ENCODE results near the gene ESF1.

GRCh38 chr20:13694420-13695150 lies 90.1 kb downstream of the ESF1 start:
- TF ChIP-seq, protein P1, sequence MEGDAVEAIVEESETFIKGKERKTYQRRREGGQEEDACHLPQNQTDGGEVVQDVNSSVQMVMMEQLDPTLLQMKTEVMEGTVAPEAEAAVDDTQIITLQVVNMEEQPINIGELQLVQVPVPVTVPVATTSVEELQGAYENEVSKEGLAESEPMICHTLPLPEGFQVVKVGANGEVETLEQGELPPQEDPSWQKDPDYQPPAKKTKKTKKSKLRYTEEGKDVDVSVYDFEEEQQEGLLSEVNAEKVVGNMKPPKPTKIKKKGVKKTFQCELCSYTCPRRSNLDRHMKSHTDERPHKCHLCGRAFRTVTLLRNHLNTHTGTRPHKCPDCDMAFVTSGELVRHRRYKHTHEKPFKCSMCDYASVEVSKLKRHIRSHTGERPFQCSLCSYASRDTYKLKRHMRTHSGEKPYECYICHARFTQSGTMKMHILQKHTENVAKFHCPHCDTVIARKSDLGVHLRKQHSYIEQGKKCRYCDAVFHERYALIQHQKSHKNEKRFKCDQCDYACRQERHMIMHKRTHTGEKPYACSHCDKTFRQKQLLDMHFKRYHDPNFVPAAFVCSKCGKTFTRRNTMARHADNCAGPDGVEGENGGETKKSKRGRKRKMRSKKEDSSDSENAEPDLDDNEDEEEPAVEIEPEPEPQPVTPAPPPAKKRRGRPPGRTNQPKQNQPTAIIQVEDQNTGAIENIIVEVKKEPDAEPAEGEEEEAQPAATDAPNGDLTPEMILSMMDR (IDR thresholded peaks at IDR 0.05 in 2 of 3, conservative IDR thresholded peaks at IDR 0.05 in 1 of 3; ENCODE audit: insufficient read depth in 2 of 3, low read depth in 1 of 3, low read length in 3 of 3) = no peak
- TF ChIP-seq POLR2A (conservative IDR thresholded peaks at IDR 0.05) (no peak), ZNF384 (IDR thresholded peaks at IDR 0.05; ENCODE audit: low read depth, low read length) (no peak), ZNF175 (CRISPR knock-in tag; IDR thresholded peaks at IDR 0.05; ENCODE audit: low read depth) (no peak), FOXP4 (CRISPR knock-in tag; IDR thresholded peaks at IDR 0.05; ENCODE audit: borderline replicate concordance) (no peak), RFX1 (IDR thresholded peaks at IDR 0.05) (no peak), TSHZ1 (CRISPR knock-in tag; IDR thresholded peaks at IDR 0.05) (no peak), BCLAF1 (IDR thresholded peaks at IDR 0.05; ENCODE audit: borderline replicate concordance in 1 of 2, control insufficient read depth in 1 of 2, low read depth in 2 of 2, low read length in 1 of 2) (no peak), RUNX1 (IDR thresholded peaks at IDR 0.05; ENCODE audit: low read depth) (no peak), TCF7L2 (IDR thresholded peaks at IDR 0.05; ENCODE audit: low read depth, low read length) (no peak), POLR2AphosphoS5 (IDR thresholded peaks at IDR 0.05; ENCODE audit: control insufficient read depth, insufficient read depth, low read depth, low read length) (no peak)
- TF ChIP-seq, protein P2, sequence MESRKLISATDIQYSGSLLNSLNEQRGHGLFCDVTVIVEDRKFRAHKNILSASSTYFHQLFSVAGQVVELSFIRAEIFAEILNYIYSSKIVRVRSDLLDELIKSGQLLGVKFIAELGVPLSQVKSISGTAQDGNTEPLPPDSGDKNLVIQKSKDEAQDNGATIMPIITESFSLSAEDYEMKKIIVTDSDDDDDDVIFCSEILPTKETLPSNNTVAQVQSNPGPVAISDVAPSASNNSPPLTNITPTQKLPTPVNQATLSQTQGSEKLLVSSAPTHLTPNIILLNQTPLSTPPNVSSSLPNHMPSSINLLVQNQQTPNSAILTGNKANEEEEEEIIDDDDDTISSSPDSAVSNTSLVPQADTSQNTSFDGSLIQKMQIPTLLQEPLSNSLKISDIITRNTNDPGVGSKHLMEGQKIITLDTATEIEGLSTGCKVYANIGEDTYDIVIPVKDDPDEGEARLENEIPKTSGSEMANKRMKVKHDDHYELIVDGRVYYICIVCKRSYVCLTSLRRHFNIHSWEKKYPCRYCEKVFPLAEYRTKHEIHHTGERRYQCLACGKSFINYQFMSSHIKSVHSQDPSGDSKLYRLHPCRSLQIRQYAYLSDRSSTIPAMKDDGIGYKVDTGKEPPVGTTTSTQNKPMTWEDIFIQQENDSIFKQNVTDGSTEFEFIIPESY (CRISPR knock-in tag; IDR thresholded peaks at IDR 0.05) = no peak
- TF ChIP-seq, protein P3, sequence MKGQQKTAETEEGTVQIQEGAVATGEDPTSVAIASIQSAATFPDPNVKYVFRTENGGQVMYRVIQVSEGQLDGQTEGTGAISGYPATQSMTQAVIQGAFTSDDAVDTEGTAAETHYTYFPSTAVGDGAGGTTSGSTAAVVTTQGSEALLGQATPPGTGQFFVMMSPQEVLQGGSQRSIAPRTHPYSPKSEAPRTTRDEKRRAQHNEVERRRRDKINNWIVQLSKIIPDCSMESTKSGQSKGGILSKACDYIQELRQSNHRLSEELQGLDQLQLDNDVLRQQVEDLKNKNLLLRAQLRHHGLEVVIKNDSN (CRISPR knock-in tag; IDR thresholded peaks at IDR 0.05) = no peak
- TF ChIP-seq, protein P4, sequence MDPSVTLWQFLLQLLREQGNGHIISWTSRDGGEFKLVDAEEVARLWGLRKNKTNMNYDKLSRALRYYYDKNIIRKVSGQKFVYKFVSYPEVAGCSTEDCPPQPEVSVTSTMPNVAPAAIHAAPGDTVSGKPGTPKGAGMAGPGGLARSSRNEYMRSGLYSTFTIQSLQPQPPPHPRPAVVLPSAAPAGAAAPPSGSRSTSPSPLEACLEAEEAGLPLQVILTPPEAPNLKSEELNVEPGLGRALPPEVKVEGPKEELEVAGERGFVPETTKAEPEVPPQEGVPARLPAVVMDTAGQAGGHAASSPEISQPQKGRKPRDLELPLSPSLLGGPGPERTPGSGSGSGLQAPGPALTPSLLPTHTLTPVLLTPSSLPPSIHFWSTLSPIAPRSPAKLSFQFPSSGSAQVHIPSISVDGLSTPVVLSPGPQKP (CRISPR knock-in tag; IDR thresholded peaks at IDR 0.05) = no peak

Data from K562 (cell line).